Right lobe of liver (tissue), 6 donors: ENCODE results near the gene EHD3. TPM values are rescaled to one million over a fixed set of nuclear protein-coding genes. Genes with fewer than 3 reads are reported as not detected.

Experiments used
- ATAC-seq, 4 donors: fragments of 200-7000 bp; cut with Tn5 transposase; one replicate each; pipeline ENCODE4 v1.9.1; 2020; ENCODE audit warnings: mild to moderate bottlenecking in 4 of 4, moderate library complexity in 4 of 4
- DNase-seq, 3 donors: peaks; one replicate each; pipeline ENCODE4 v3.0.0-alpha.2; 2020
- H3K27ac ChIP-seq, 3 donors: fragments of 200-600 bp; one replicate each; pipeline ENCODE4 v1.8.0; 2022
- H3K27me3 ChIP-seq, 2 donors: fragments of 200-600 bp; one replicate each; pipeline ENCODE4 v1.8.0; 2022
- H3K36me3 ChIP-seq, 4 donors: fragments of 200-600 bp; sonication (generic) in 1 of 4; one replicate each; pipeline versions ENCODE4 v1.5.1 to v1.8.0; 2017 to 2022; ENCODE audit warnings: control low read depth in 1 of 4
- H3K4me1 ChIP-seq, 4 donors: fragments of 200-600 bp; sonication (generic) in 1 of 4; one replicate each; pipeline versions ENCODE4 v1.5.1 to v1.8.0; 2017 to 2022; ENCODE audit warnings: control low read depth in 1 of 4
- H3K4me3 ChIP-seq, 3 donors: fragments of 200-600 bp; one replicate each; pipeline ENCODE4 v1.8.0; 2022
- H3K9me3 ChIP-seq, 4 donors: fragments of 200-600 bp; sonication (generic) in 1 of 4; one replicate each; pipeline versions ENCODE4 v1.5.1 to v1.8.0; 2017 to 2022; ENCODE audit warnings: control low read depth in 1 of 4
- CTCF ChIP-seq, 4 donors: fragments of 200-600 bp in 3 of 4; fragments of 450-650 bp in 1 of 4; IDR thresholded peaks; one replicate each; pipeline versions ENCODE4 v1.5.1 to v1.8.0; 2016 to 2022; ENCODE audit warnings: antibody characterized with exemption in 4 of 4, mild to moderate bottlenecking in 2 of 4
- POLR2A ChIP-seq: fragments of 450-650 bp; IDR thresholded peaks from one replicate; pipeline ENCODE4 v1.6.1; 2017; ENCODE audit warnings: antibody characterized with exemption, mild to moderate bottlenecking
- WGBS: methylation state at CpG from one replicate; pipeline ENCODE4 v1.1.6; 2018; ENCODE audit warnings: low coverage, low lambda C conversion rate; ENCODE audit not compliant: insufficient coverage; ENCODE audit errors: missing lambda C conversion rate; 5-methylcytosine and 5-hydroxymethylcytosine counted together
- intact Hi-C, 2 donors: fragments of 100-400 bp; cut with DNase I; formaldehyde crosslinking; loops; one replicate each; pipeline versions ENCODE4 v1.11.2 to v1.14.1; 2022
- total RNA-seq, 6 experiments: library from RNA; depleted of rRNA in 2 of 6; stranded (reverse); fragments of >200 nt in 2 of 6; fragmentation: NEBNext Ultra II Directional in 3 of 6; extraction: Animal tissue kit (Norgen Biotek cat#: 25700) in 3 of 6; gene quantifications; one replicate each; pipeline versions ENCODE4 v1.1.0 to v1.2.4, GENCODE V29; 2016 to 2023
- donor health status: DM: no; HTN: yes; CAD: no.
- donor health status: DM: no; HTN: no; CAD: no.
- donor health status: DM: no; HTN: no; CAD: no.
- donor health status: DM: no; HTN: yes; CAD: no.
- donor health status: DM: no; HTN: yes; CAD: no.

EHD3 gene
- total RNA-seq, 6 experiments from 2014 or later = 4.0 to 10.6 (median 7.6) TPM

DNA sequence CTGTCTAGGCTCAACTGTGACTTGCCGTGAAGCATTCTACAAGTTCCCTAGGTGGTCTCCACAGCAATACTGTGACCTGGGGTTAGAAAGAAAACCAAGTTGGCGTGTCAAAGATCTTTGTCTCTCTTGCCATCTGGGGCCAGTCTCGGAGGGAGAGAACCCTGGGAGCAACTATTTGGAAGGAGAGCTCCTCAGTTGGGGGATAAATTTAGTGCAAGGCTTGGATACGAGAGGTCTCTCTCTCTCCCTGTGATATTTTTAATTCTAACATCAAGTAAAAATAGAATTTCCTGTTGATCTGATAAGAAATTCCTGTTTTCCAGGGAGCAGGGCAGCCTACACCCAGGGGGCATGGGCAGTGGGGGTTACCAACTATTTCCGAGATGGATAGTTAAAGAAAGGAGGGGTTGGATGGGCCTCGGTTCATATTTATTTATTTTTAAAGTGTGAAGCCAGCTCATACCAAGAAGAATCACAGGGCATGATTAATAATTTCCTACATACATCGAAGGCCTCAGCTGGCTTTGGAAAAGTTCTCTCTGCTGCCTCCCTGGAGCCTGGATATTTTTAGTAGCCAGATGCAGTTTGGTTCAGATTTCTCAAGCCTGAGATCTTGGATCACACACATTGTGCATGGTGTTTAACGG lies 62.8 kb downstream of the EHD3 start:
- Histone ChIP-seq H3K4me1 (no peaks in the 10 kb centered on the region), H3K27ac (no peak overlapping the region), H3K4me3 (no peak overlapping the region), H3K27me3 (no peaks in the 10 kb centered on the region), H3K36me3 (no peaks in the 10 kb centered on the region), H3K9me3 (no peaks in the 10 kb centered on the region)
- 59% methylated on average over 7 of the region's 8 CpGs for WGBS
- intact Hi-C loops = no loop called here
- ATAC-seq (no peak), DNase-seq (no peak)
- TF ChIP-seq POLR2A (no peak), CTCF (IDR thresholded peaks at IDR 0.05) (no peak)

GRCh38 chr2:31297751-31298150 lies 63.8 kb downstream of the EHD3 start:
- Histone ChIP-seq H3K27ac (no peak overlapping the region), H3K9me3 (no peaks in the 10 kb centered on the region), H3K4me1 (no peaks in the 10 kb centered on the region), H3K27me3 (no peaks in the 10 kb centered on the region), H3K4me3 (no peak overlapping the region), H3K36me3 (no peaks in the 10 kb centered on the region)
- WGBS = 44% methylated on average over 1 of the region's 1 CpG
- intact Hi-C loops = no loop called here
- DNase-seq (no peak), ATAC-seq (peak; percentile 30 to 47 (median 43))
- no peak for TF ChIP-seq CTCF (IDR thresholded peaks at IDR 0.05)
- TF ChIP-seq POLR2A = no peak

DNA sequence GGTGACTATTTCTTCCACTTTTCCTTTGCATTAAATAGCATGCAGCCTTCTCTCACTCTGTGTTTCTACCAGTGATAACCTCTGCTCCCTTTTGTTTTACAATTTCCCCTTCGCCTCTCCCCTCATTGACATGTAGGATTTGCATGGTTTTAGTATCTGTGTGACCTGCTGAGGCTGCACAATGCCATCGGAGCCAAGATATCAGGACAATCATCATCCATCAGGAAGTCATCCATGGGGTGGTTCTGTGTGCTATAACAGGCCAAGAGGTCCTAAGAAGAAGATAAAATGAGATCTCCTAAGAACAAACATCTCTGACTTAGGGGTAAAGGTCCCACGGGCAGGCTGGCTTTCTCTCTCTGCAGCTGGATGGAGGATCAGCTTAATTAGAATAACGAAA lies 65.6 kb downstream of the EHD3 start:
- H3K9me3 ChIP-seq = no peaks in the 10 kb centered on the region
- DNase-seq (no peak), ATAC-seq (peak in 3 of 4 donors; percentile 28 to 47 (median 29))
- no peaks in the 10 kb centered on the region for H3K4me1 ChIP-seq
- H3K36me3 ChIP-seq = no peaks in the 10 kb centered on the region
- WGBS = 53% methylated on average over 4 of the region's 4 CpGs
- no peak overlapping the region for H3K27ac ChIP-seq
- H3K4me3 ChIP-seq = no peak overlapping the region
- intact Hi-C loops = no loop called here
- H3K27me3 ChIP-seq = no peaks in the 10 kb centered on the region
- no peak for TF ChIP-seq CTCF (IDR thresholded peaks at IDR 0.05)
- TF ChIP-seq POLR2A = no peak

DNA sequence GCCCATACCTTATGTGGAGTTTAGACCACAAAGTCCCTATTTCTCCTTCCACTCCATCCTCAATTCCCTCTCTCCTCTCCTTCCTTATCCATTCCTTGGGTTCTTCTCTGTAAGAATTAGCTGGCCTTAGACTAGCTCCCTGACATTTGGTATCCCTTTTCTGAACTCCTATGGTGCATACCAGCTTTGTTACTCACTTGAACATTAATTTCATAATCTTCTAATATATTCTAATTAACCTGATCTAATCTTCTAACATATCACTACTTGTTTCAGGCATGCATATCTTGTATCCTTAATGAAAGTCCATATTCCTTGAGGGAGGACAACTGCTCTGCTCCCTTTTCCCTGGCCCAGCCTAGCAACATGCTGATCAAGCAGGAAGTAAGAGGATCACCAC lies 66.4 kb downstream of the EHD3 start:
- intact Hi-C loops = no loop called here
- Histone ChIP-seq H3K4me3 (no peak overlapping the region), H3K27ac (no peak overlapping the region), H3K36me3 (no peaks in the 10 kb centered on the region), H3K27me3 (no peaks in the 10 kb centered on the region), H3K9me3 (no peaks in the 10 kb centered on the region), H3K4me1 (no peaks in the 10 kb centered on the region)
- DNase-seq (no peak), ATAC-seq (no peak)
- TF ChIP-seq POLR2A = no peak
- no peak for TF ChIP-seq CTCF (IDR thresholded peaks at IDR 0.05)
